Measurements from ENCODE around the gene RBBP7.
"Not testable (repeated sequence)": the region's sequence is repeated elsewhere in the genome, so short reads cannot be mapped to it uniquely, and the experiment has no call there.

Gene RBBP7

DNA sequence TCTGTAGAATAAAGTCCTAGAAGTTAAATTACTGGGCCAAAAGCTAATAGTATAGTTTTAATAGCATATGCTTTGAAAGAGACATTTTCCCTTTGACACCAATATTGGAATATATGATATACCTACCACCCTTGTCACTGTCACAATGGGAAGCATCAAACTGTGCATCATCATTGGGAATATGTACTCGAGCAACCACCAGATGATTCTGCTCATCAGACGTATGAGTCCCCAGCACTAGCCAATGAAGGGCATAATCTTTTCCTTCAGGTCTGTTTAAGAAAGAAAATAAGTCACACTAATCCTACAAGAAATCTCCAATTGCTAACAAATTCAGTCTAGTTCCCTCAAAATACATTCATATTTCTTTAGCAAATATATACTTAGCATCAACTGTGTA lies 7.3 kb downstream of the RBBP7 start:
- H3K4me1 ChIP-seq (ENCODE audit: control insufficient read depth, insufficient read depth, low read depth, low read length): peaks cover 1% of the 10 kb centered on the region
- 94% methylated on average over 2 of the region's 2 CpGs for WGBS
- no peak overlapping the region for H3K23ac ChIP-seq (ENCODE audit: low read length in 2 of 2)
- peaks cover 4 to 33% of the 10 kb centered on the region in 2 experiments for H3K36me3 ChIP-seq (ENCODE audit: control insufficient read depth in 1 of 2, insufficient read depth in 2 of 2, low read depth in 1 of 2, low read length in 2 of 2)
- no peak overlapping the region for H3K4ac ChIP-seq (ENCODE audit: low read depth in 1 of 2, low read length in 2 of 2)
- no peak overlapping the region for H2BK15ac ChIP-seq (ENCODE audit: low read depth, poor library complexity, severe bottlenecking)
- H3K14ac ChIP-seq (ENCODE audit: low read length in 2 of 2): no peak overlapping the region
- H4K8ac ChIP-seq (ENCODE audit: low read length): no peak overlapping the region
- no peak overlapping the region for H2AK5ac ChIP-seq (ENCODE audit: low read length, severe bottlenecking)
- no peak overlapping the region for H3K4me2 ChIP-seq (ENCODE audit: low read length, poor library complexity, severe bottlenecking)
- H2BK12ac ChIP-seq (ENCODE audit: low read length in 2 of 2): no peak overlapping the region
- no peak overlapping the region for H3K4me3 ChIP-seq (ENCODE audit: insufficient read depth in 1 of 2, low read depth in 1 of 2, low read length in 2 of 2)
- peaks cover 1% of the 10 kb centered on the region for H3K79me1 ChIP-seq (replicated peaks; ENCODE audit: low read length, poor library complexity, severe bottlenecking)
- no peak overlapping the region for H2BK5ac ChIP-seq (ENCODE audit: low read depth, low read length, poor library complexity, severe bottlenecking)
- no peak overlapping the region for H4K91ac ChIP-seq (ENCODE audit: low read length)
- no peak overlapping the region for H3K9ac ChIP-seq (ENCODE audit: low read length)
- no peak overlapping the region for H3K27ac ChIP-seq (ENCODE audit: low read length, poor library complexity, severe bottlenecking)
- H3K27me3 ChIP-seq (ENCODE audit: control insufficient read depth in 1 of 2, insufficient read depth in 1 of 2, low read length in 2 of 2): peaks cover 0 to 10% of the 10 kb centered on the region in 2 experiments
- H3K18ac ChIP-seq (ENCODE audit: low read depth in 1 of 2, low read length in 2 of 2): no peak overlapping the region
- no peaks in the 10 kb centered on the region for H3K9me3 ChIP-seq (ENCODE audit: control insufficient read depth, low read length)
- no peak overlapping the region for H2AFZ ChIP-seq (ENCODE audit: low read depth, low read length)
- H2BK120ac ChIP-seq (ENCODE audit: low read depth, low read length): no peak overlapping the region
- DNase-seq: no peak

DNA sequence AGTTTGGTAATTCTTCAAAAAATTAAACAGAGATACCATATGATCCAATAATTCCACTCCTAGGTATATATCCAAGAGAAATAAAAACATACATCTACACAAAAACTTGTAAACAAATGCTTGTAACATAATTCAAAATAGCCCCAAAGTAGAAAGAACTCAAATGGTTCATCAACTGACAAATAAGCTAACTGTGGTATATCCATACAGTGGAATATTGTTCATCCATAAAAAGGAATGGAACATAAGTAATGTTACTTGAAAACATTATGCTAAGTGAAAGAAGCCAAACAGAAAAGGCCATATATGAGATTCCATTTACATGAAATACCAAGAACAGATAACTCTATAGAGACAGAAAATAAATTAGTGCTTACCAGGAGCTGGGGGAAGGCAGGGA lies 13.4 kb downstream of the RBBP7 start:
- no peaks in the 10 kb centered on the region for H3K4me1 ChIP-seq (ENCODE audit: control insufficient read depth, insufficient read depth, low read depth, low read length)
- no peak overlapping the region for H3K14ac ChIP-seq (ENCODE audit: low read length in 2 of 2)
- H3K4me2 ChIP-seq (ENCODE audit: low read length, poor library complexity, severe bottlenecking): no peak overlapping the region
- no peak overlapping the region for H2AK5ac ChIP-seq (ENCODE audit: low read length, severe bottlenecking)
- peaks cover 2% of the 10 kb centered on the region for H3K79me1 ChIP-seq (replicated peaks; ENCODE audit: low read length, poor library complexity, severe bottlenecking)
- peaks cover 0 to 10% of the 10 kb centered on the region in 2 experiments for H3K27me3 ChIP-seq (ENCODE audit: control insufficient read depth in 1 of 2, insufficient read depth in 1 of 2, low read length in 2 of 2)
- no peak overlapping the region for H2AFZ ChIP-seq (ENCODE audit: low read depth, low read length)
- H3K9me3 ChIP-seq (ENCODE audit: control insufficient read depth, low read length): no peaks in the 10 kb centered on the region
- no peak overlapping the region for H2BK15ac ChIP-seq (ENCODE audit: low read depth, poor library complexity, severe bottlenecking)
- H2BK12ac ChIP-seq (ENCODE audit: low read length in 2 of 2): no peak overlapping the region
- H3K4me3 ChIP-seq (ENCODE audit: insufficient read depth in 1 of 2, low read depth in 1 of 2, low read length in 2 of 2): no peak overlapping the region
- H3K36me3 ChIP-seq (ENCODE audit: control insufficient read depth in 1 of 2, insufficient read depth in 2 of 2, low read depth in 1 of 2, low read length in 2 of 2): peaks cover 10 to 64% of the 10 kb centered on the region in 2 experiments
- no peak overlapping the region for H3K4ac ChIP-seq (ENCODE audit: low read depth in 1 of 2, low read length in 2 of 2)
- no peak overlapping the region for H3K27ac ChIP-seq (ENCODE audit: low read length, poor library complexity, severe bottlenecking)
- H3K9ac ChIP-seq (ENCODE audit: low read length): no peak overlapping the region
- no peak overlapping the region for H3K18ac ChIP-seq (ENCODE audit: low read depth in 1 of 2, low read length in 2 of 2)
- no peak overlapping the region for H2BK5ac ChIP-seq (ENCODE audit: low read depth, low read length, poor library complexity, severe bottlenecking)
- no peak for DNase-seq
- no peak overlapping the region for H4K91ac ChIP-seq (ENCODE audit: low read length)
- no peak overlapping the region for H2BK120ac ChIP-seq (ENCODE audit: low read depth, low read length)
- H3K23ac ChIP-seq (ENCODE audit: low read length in 2 of 2): no peak overlapping the region
- H4K8ac ChIP-seq (ENCODE audit: low read length): no peak overlapping the region

DNA sequence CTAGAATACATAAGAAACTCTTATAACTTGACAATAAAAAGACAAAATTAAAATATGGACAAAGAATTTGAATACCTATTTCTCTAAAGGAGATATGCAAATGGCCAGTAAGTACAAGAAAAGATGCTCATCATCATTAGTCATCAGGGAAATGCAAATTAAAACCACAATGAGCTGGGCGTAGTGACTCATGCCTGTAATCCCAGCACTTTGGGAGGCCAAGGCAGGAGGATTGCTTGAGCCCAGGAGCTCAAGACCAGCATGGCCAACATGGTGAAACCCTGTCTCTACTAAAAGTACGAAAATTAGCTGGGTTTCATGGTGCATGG lies 14.1 kb downstream of the RBBP7 start:
- H2BK12ac ChIP-seq (ENCODE audit: low read length in 2 of 2); H3K4ac ChIP-seq (ENCODE audit: low read depth in 1 of 2, low read length in 2 of 2); H2BK120ac ChIP-seq (ENCODE audit: low read depth, low read length); H3K79me1 ChIP-seq (replicated peaks; ENCODE audit: low read length, poor library complexity, severe bottlenecking); H3K4me3 ChIP-seq (ENCODE audit: insufficient read depth in 1 of 2, low read depth in 1 of 2, low read length in 2 of 2); H3K27me3 ChIP-seq (ENCODE audit: control insufficient read depth in 1 of 2, insufficient read depth in 1 of 2, low read length in 2 of 2); H2AFZ ChIP-seq (ENCODE audit: low read depth, low read length); H3K18ac ChIP-seq (ENCODE audit: low read depth in 1 of 2, low read length in 2 of 2); H3K4me2 ChIP-seq (ENCODE audit: low read length, poor library complexity, severe bottlenecking); H3K4me1 ChIP-seq (ENCODE audit: control insufficient read depth, insufficient read depth, low read depth, low read length); H2BK15ac ChIP-seq (ENCODE audit: low read depth, poor library complexity, severe bottlenecking); H4K8ac ChIP-seq (ENCODE audit: low read length); H4K91ac ChIP-seq (ENCODE audit: low read length); H3K14ac ChIP-seq (ENCODE audit: low read length in 2 of 2); H2AK5ac ChIP-seq (ENCODE audit: low read length, severe bottlenecking); H2BK5ac ChIP-seq (ENCODE audit: low read depth, low read length, poor library complexity, severe bottlenecking); H3K9me3 ChIP-seq (ENCODE audit: control insufficient read depth, low read length); H3K9ac ChIP-seq (ENCODE audit: low read length); H3K23ac ChIP-seq (ENCODE audit: low read length in 2 of 2); H3K27ac ChIP-seq (ENCODE audit: low read length, poor library complexity, severe bottlenecking): not testable (repeated sequence)
- WGBS: 44% methylated on average over 2 of the region's 2 CpGs
- peak; percentile 67 for DNase-seq
- H3K36me3 ChIP-seq (ENCODE audit: control insufficient read depth in 1 of 2, insufficient read depth in 2 of 2, low read depth in 1 of 2, low read length in 2 of 2): peaks cover 10 to 62% of the 10 kb centered on the region in 2 experiments

DNA sequence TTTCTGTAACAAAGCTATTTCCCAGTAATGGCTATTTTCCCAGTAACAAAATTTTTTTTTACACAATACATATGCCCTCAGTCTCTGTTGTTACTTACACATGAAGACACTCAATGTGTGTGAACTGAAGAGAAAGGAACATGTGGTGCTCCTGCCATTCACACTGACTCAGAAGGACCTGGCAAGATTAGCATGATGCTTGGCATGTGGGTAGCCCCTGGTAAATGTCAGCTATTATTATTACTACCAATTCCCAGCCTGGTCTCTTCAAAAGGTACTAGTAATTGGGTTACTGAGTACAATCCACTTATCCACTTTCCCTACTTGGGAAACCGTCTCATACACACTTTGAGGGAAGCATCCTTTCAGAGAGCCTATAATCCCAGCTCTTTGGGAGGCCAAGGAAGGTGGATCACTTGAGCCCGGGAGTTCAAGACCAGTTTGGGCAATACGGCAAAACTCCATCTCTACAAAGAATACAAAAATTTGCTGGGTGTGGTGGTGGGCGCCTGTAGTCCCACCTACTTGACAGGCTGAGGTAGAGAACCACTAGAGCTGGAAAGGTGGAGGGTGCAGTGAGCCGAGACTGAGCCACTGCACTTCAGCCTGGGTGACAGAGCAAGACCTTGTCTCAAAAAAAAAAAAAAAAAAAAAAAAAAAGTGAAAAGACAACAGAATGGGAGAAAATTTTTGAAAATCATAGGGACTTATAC lies 14.6 kb downstream of the RBBP7 start:
- H4K91ac ChIP-seq (ENCODE audit: low read length): no peak overlapping the region
- no peaks in the 10 kb centered on the region for H3K4me1 ChIP-seq (ENCODE audit: control insufficient read depth, insufficient read depth, low read depth, low read length)
- no peak overlapping the region for H2BK15ac ChIP-seq (ENCODE audit: low read depth, poor library complexity, severe bottlenecking)
- 100% methylated on average over 1 of the region's 5 CpGs for WGBS
- H3K36me3 ChIP-seq (ENCODE audit: control insufficient read depth in 1 of 2, insufficient read depth in 2 of 2, low read depth in 1 of 2, low read length in 2 of 2): peaks cover 13 to 61% of the 10 kb centered on the region in 2 experiments
- no peak overlapping the region for H3K27ac ChIP-seq (ENCODE audit: low read length, poor library complexity, severe bottlenecking)
- no peak overlapping the region for H2BK12ac ChIP-seq (ENCODE audit: low read length in 2 of 2)
- H4K8ac ChIP-seq (ENCODE audit: low read length): no peak overlapping the region
- H3K27me3 ChIP-seq (ENCODE audit: control insufficient read depth in 1 of 2, insufficient read depth in 1 of 2, low read length in 2 of 2): peaks cover 0 to 5% of the 10 kb centered on the region in 2 experiments
- H3K79me1 ChIP-seq (replicated peaks; ENCODE audit: low read length, poor library complexity, severe bottlenecking): peaks cover 2% of the 10 kb centered on the region
- H2AK5ac ChIP-seq (ENCODE audit: low read length, severe bottlenecking): no peak overlapping the region
- H3K9ac ChIP-seq (ENCODE audit: low read length): no peak overlapping the region
- no peak overlapping the region for H2AFZ ChIP-seq (ENCODE audit: low read depth, low read length)
- H3K23ac ChIP-seq (ENCODE audit: low read length in 2 of 2): no peak overlapping the region
- H3K4ac ChIP-seq (ENCODE audit: low read depth in 1 of 2, low read length in 2 of 2): no peak overlapping the region
- no peak overlapping the region for H3K4me2 ChIP-seq (ENCODE audit: low read length, poor library complexity, severe bottlenecking)
- no peak overlapping the region for H3K4me3 ChIP-seq (ENCODE audit: insufficient read depth in 1 of 2, low read depth in 1 of 2, low read length in 2 of 2)
- H3K18ac ChIP-seq (ENCODE audit: low read depth in 1 of 2, low read length in 2 of 2): no peak overlapping the region
- H3K9me3 ChIP-seq (ENCODE audit: control insufficient read depth, low read length): no peaks in the 10 kb centered on the region
- DNase-seq: no peak
- no peak overlapping the region for H3K14ac ChIP-seq (ENCODE audit: low read length in 2 of 2)
- H2BK5ac ChIP-seq (ENCODE audit: low read depth, low read length, poor library complexity, severe bottlenecking): no peak overlapping the region
- H2BK120ac ChIP-seq (ENCODE audit: low read depth, low read length): no peak overlapping the region
